ENCODE measurements around the gene BLOC1S5. TPM values are rescaled to one million over a fixed set of nuclear protein-coding genes. Genes with fewer than 3 reads are reported as not detected.

Gene BLOC1S5
- total RNA-seq, 1 experiment from 2014 or later, result 9.1 TPM

DNA sequence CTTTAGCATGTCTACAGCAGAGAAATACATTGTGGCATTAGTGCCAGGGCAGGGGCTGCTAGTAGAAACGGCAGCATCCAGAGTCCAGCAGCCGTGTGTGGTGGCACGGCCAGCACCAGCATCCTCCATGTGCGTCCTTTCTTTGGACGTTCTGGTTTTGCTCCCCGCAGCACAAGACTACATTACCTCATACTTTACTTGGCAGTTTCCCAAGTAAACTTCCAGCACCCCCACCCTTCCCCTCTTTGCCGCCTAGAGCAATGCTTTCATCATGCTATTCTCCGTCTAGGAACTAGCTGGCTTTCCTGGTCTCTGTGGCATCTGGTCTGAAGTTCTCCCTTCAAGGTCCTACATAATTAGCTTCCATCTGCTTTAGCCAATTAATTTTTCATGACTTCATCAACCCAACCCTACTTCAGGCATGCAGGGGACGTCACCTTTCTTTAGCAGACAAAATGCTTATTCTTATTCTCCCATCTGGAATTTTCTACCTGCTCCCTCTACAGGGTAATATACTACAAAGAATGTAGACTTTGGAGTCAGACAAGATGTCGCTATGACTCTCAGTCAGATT lies 67.6 kb downstream of the BLOC1S5 start:
- TF ChIP-seq, protein P1, sequence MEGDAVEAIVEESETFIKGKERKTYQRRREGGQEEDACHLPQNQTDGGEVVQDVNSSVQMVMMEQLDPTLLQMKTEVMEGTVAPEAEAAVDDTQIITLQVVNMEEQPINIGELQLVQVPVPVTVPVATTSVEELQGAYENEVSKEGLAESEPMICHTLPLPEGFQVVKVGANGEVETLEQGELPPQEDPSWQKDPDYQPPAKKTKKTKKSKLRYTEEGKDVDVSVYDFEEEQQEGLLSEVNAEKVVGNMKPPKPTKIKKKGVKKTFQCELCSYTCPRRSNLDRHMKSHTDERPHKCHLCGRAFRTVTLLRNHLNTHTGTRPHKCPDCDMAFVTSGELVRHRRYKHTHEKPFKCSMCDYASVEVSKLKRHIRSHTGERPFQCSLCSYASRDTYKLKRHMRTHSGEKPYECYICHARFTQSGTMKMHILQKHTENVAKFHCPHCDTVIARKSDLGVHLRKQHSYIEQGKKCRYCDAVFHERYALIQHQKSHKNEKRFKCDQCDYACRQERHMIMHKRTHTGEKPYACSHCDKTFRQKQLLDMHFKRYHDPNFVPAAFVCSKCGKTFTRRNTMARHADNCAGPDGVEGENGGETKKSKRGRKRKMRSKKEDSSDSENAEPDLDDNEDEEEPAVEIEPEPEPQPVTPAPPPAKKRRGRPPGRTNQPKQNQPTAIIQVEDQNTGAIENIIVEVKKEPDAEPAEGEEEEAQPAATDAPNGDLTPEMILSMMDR (conservative IDR thresholded peaks at IDR 0.05; ENCODE audit: low read depth, low read length), result no peak
- TF ChIP-seq EZH2phosphoT487 (IDR thresholded peaks at IDR 0.05; ENCODE audit: borderline replicate concordance, low read length), result no peak
- no peak for TF ChIP-seq EZH2 (IDR thresholded peaks at IDR 0.05; ENCODE audit: low read length, unreplicated experiment)
- BruUV-seq (replicated peaks), result no TSS peak
- Histone ChIP-seq H3K79me2 (ENCODE audit: low read length) (no peaks in the 10 kb centered on the region), H3K36me3 (ENCODE audit: low read depth, low read length) (no peaks in the 10 kb centered on the region), H3K9me2 (replicated peaks; ENCODE audit: low read length) (no peaks in the 10 kb centered on the region), H3K4me2 (ENCODE audit: low read length) (no peak overlapping the region), H2AFZ (ENCODE audit: low read length) (no peak overlapping the region), H3K27ac (ENCODE audit: low read length) (no peak overlapping the region), H4K20me1 (ENCODE audit: low read length) (no peaks in the 10 kb centered on the region), H3K27me3 (ENCODE audit: low read length) (no peaks in the 10 kb centered on the region), H3K9me3 (ENCODE audit: low read length) (no peaks in the 10 kb centered on the region), H3K4me1 (ENCODE audit: insufficient read depth, low read length) (peaks cover 8% of the 10 kb centered on the region; the same call in 1 of the 2 replicates), H3F3A (ENCODE audit: low read length, unreplicated experiment) (no peaks in the 10 kb centered on the region), H3K4me3 (ENCODE audit: low read length) (no peak overlapping the region), H3K9ac (ENCODE audit: low read length) (no peak overlapping the region)
- no peak for DNase-seq
- intact Hi-C loops (cut with micrococcal nuclease), result no loop called here
- POLR2A ChIA-PET (ENCODE audit: unreplicated experiment), result no interaction called here
- no peak for ATAC-seq
- CTCF ChIA-PET, result no interaction called here

DNA sequence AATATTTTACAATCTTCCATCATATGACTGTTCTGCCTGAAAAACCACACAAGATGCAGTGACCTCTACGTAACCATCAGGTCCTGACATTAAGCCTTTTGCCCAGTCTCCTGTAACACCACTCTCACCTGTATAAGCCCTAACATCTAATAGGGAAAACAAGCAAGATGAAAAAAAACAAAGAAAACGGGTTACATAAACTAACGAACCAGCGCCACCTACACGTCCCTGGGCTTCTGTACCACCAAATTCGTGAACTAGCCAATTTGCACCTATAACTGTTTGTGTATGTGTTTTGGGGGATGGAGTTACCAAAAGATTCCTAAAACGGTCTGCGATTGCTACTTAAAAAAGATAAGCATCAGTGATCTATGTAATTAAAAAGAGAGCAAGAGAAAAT lies 70.2 kb downstream of the BLOC1S5 start:
- H2AFZ ChIP-seq (ENCODE audit: low read length), result no peak overlapping the region
- DNase-seq, result peak; percentile 27
- H3K9ac ChIP-seq (ENCODE audit: low read length), result no peak overlapping the region
- no peak overlapping the region for H3K4me2 ChIP-seq (ENCODE audit: low read length)
- no peaks in the 10 kb centered on the region for H4K20me1 ChIP-seq (ENCODE audit: low read length)
- no peak overlapping the region for H3K27ac ChIP-seq (ENCODE audit: low read length)
- H3K4me1 ChIP-seq (ENCODE audit: insufficient read depth, low read length), result peaks cover 8% of the 10 kb centered on the region; the same call in 1 of the 2 replicates
- no TSS peak for BruUV-seq (replicated peaks)
- intact Hi-C loops (cut with micrococcal nuclease), result loop anchor here (2.0 to 5.0 kb wide), 4 partner anchors 41 to 272 kb away; no protein-coding TSS in a partner anchor
- CTCF ChIA-PET, result no interaction called here
- H3F3A ChIP-seq (ENCODE audit: low read length, unreplicated experiment), result no peaks in the 10 kb centered on the region
- H3K9me2 ChIP-seq (replicated peaks; ENCODE audit: low read length), result no peaks in the 10 kb centered on the region
- ATAC-seq, result no peak
- POLR2A ChIA-PET (ENCODE audit: unreplicated experiment), result interaction anchor here (0.6 kb wide), 1 partner anchor 71 kb away, joined by 5 read pairs; no protein-coding TSS in a partner anchor
- no peak overlapping the region for H3K4me3 ChIP-seq (ENCODE audit: low read length)
- no peaks in the 10 kb centered on the region for H3K9me3 ChIP-seq (ENCODE audit: low read length)
- no peaks in the 10 kb centered on the region for H3K79me2 ChIP-seq (ENCODE audit: low read length)
- TF ChIP-seq EZH2 (IDR thresholded peaks at IDR 0.05; ENCODE audit: low read length, unreplicated experiment) (no peak), EZH2phosphoT487 (IDR thresholded peaks at IDR 0.05; ENCODE audit: borderline replicate concordance, low read length) (no peak)
- TF ChIP-seq, protein P1 (conservative IDR thresholded peaks at IDR 0.05; ENCODE audit: low read depth, low read length), result peak; percentile 58
- no peaks in the 10 kb centered on the region for H3K36me3 ChIP-seq (ENCODE audit: low read depth, low read length)
- H3K27me3 ChIP-seq (ENCODE audit: low read length), result no peaks in the 10 kb centered on the region

DNA sequence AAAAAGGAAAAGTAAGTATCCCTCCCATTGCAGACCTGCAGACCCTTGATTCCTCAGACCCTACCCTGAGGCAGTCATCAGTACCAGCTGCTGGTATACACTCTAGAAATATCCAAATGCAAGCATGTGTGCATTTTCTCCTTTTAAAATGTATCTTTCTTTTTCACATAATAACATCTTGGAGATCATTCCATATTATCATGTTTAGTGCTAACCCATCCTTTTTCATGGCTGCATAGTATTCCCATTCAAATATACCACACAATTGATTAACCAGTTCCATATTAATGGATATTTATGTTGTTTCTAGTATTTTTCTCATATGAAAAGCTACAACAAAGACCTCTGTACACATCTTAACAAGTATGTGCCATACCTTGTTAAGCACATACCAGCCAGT lies 70.8 kb downstream of the BLOC1S5 start:
- H3K79me2 ChIP-seq (ENCODE audit: low read length), result no peaks in the 10 kb centered on the region
- H3K27ac ChIP-seq (ENCODE audit: low read length), result no peak overlapping the region
- no peaks in the 10 kb centered on the region for H3K9me2 ChIP-seq (replicated peaks; ENCODE audit: low read length)
- ATAC-seq (no peak), DNase-seq (no peak)
- H3K36me3 ChIP-seq (ENCODE audit: low read depth, low read length), result no peaks in the 10 kb centered on the region
- H4K20me1 ChIP-seq (ENCODE audit: low read length), result no peaks in the 10 kb centered on the region
- H3K27me3 ChIP-seq (ENCODE audit: low read length), result no peaks in the 10 kb centered on the region
- H3K4me1 ChIP-seq (ENCODE audit: insufficient read depth, low read length), result peaks cover 5% of the 10 kb centered on the region; the same call in 1 of the 2 replicates
- no peak overlapping the region for H3K4me2 ChIP-seq (ENCODE audit: low read length)
- ChIA-PET CTCF (no interaction called here), POLR2A (ENCODE audit: unreplicated experiment) (interaction anchor here (0.6 kb wide), 1 partner anchor 71 kb away, joined by 5 read pairs; no protein-coding TSS in a partner anchor)
- no peak overlapping the region for H2AFZ ChIP-seq (ENCODE audit: low read length)
- TF ChIP-seq EZH2phosphoT487 (IDR thresholded peaks at IDR 0.05; ENCODE audit: borderline replicate concordance, low read length) (no peak), EZH2 (IDR thresholded peaks at IDR 0.05; ENCODE audit: low read length, unreplicated experiment) (no peak)
- TF ChIP-seq, protein P1 (conservative IDR thresholded peaks at IDR 0.05; ENCODE audit: low read depth, low read length), result no peak
- no peaks in the 10 kb centered on the region for H3K9me3 ChIP-seq (ENCODE audit: low read length)
- H3K4me3 ChIP-seq (ENCODE audit: low read length), result no peak overlapping the region
- no peaks in the 10 kb centered on the region for H3F3A ChIP-seq (ENCODE audit: low read length, unreplicated experiment)
- H3K9ac ChIP-seq (ENCODE audit: low read length), result no peak overlapping the region
- BruUV-seq (replicated peaks), result no TSS peak
- intact Hi-C loops (cut with micrococcal nuclease), result loop anchor here (2.0 to 5.0 kb wide), 4 partner anchors 41 to 271 kb away; no protein-coding TSS in a partner anchor
